Panc1 (cell line): Measurements from ENCODE around the gene SPATA31D4.
"Not testable (repeated sequence)": the region's sequence is repeated elsewhere in the genome, so short reads cannot be mapped to it uniquely, and the experiment has no call there.

Experiments used
- POLR2AphosphoS5 ChIP-seq: IDR thresholded peaks from 2 replicates; pipeline ENCODE4 v1.6.1; 2012; ENCODE audit warnings: mild to moderate bottlenecking, low read depth, low read length, moderate library complexity
- TF ChIP-seq, protein P1 (sequence below): fragments of 450-650 bp; IDR thresholded peaks from 2 replicates; pipeline ENCODE4 v1.5.1; 2017; ENCODE audit warnings: mild to moderate bottlenecking

DNA sequence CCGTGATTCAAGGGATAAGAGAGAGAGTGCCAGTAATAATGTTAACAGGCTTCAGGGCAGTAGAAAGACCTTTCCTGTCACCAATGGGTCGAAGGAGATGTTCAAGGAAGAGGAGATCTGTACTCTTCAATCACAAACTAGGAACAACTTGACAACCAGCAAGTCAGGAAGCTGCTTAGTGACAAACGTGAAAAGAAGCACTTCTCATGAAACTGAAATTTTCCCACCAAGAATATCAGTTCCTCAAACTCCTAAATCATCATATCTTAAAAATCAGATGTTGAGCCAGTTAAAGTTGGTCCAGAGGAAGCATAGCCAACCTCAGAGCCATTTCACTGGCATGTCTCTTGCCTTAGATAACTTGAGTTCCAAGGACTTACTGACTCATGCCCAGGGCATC lies 5.3 kb downstream of the SPATA31D4 start:
- TF ChIP-seq, protein P1, sequence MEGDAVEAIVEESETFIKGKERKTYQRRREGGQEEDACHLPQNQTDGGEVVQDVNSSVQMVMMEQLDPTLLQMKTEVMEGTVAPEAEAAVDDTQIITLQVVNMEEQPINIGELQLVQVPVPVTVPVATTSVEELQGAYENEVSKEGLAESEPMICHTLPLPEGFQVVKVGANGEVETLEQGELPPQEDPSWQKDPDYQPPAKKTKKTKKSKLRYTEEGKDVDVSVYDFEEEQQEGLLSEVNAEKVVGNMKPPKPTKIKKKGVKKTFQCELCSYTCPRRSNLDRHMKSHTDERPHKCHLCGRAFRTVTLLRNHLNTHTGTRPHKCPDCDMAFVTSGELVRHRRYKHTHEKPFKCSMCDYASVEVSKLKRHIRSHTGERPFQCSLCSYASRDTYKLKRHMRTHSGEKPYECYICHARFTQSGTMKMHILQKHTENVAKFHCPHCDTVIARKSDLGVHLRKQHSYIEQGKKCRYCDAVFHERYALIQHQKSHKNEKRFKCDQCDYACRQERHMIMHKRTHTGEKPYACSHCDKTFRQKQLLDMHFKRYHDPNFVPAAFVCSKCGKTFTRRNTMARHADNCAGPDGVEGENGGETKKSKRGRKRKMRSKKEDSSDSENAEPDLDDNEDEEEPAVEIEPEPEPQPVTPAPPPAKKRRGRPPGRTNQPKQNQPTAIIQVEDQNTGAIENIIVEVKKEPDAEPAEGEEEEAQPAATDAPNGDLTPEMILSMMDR = not testable (repeated sequence)
- not testable (repeated sequence) for TF ChIP-seq POLR2AphosphoS5
